BJ (cell line): ENCODE results near the gene MAP3K20. TPM values are rescaled to one million over a fixed set of nuclear protein-coding genes. Genes with fewer than 3 reads are reported as not detected.

Source experiments
- CTCF ChIA-PET: fragments of 350-600 bp; formaldehyde crosslinking; extraction: SDS; loops from one replicate; lab custom pipeline; 2021; ENCODE audit warnings: antibody characterized with exemption, inconsistent platforms; lab: Yijun Ruan, JAX
- POLR2A ChIA-PET: fragments of 300-600 bp; sonication (Branson Sonifier 250); formaldehyde crosslinking; extraction: SDS; loops from one replicate; lab custom pipeline; 2021; ENCODE audit warnings: antibody characterized with exemption; lab: Charles Lee
- DNase-seq: peaks from one replicate; pipeline ENCODE4 v3.0.0-alpha.2; 2011; ENCODE audit warnings: low read depth
- H3K27me3 ChIP-seq: 2 replicates; pipeline ENCODE4 v1.6.0; 2011; ENCODE audit warnings: low read length; ENCODE audit not compliant: control insufficient read depth, insufficient read depth
- H3K36me3 ChIP-seq: 2 replicates; pipeline ENCODE4 v1.5.1; 2011; ENCODE audit warnings: low read length; ENCODE audit not compliant: control insufficient read depth, insufficient read depth
- H3K4me3 ChIP-seq: 2 replicates; pipeline ENCODE4 v1.5.1; 2011; ENCODE audit warnings: low read depth, mild to moderate bottlenecking, control low read depth, low read length
- polyA plus RNA-seq: library from polyadenylated mRNA; depleted of rRNA; stranded (reverse); fragments of >200 nt; gene quantifications from 2 replicates; pipeline ENCODE4 v1.2.3, GENCODE V29; 2011
- TF ChIP-seq, protein P1 (sequence below): IDR thresholded peaks from 2 replicates; pipeline ENCODE4 v1.5.1; 2011; ENCODE audit warnings: low read depth, mild to moderate bottlenecking, control low read depth, inconsistent platforms, low read length, moderate library complexity; ENCODE audit not compliant: insufficient read depth

MAP3K20 gene
- polyA plus RNA-seq, 1 experiment: 45.4 TPM

DNA sequence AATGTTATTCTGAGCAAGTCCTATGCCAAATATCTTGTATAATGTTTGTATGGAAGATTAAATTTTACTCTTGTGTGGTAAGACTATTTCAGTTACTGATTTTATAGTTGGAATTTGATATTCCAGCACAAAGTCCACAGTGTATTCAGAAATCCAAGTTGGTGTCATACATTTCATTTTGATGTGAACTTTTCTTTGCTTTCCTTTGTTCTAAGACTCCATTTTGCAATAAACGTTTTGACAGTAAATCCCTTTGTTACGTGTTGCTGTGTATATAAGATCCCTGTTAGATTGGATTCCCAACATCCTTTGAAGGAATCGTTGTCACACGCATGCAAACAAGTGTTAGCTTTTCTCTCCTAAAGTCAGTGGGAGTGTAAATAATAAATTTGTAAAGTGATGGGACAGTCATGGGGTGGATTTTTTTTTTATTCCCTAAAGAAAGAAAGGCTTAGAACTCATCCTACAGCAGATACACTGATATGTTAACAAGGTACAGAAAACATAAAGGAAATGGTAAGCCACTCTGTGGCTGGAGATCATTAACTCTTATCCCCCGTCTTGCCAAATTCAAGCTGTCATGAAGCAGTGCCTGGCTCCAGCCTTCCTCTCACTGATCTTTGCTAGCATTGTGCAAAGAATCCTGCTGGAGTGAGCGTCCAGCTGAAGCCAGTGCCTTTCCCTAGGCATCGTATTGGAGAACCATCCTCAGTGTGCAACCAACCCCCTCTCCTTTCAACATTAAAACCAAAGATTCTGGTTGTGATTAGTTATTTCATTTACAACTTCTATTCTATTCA, 151.5 kb downstream of the MAP3K20 start:
- ChIA-PET CTCF (interaction anchor here (0.5 to 0.9 kb wide), 2 partner anchors 17 to 621 kb away, joined by 3 read pairs; no protein-coding TSS in a partner anchor), POLR2A (no interaction called here)
- TF ChIP-seq, protein P1, sequence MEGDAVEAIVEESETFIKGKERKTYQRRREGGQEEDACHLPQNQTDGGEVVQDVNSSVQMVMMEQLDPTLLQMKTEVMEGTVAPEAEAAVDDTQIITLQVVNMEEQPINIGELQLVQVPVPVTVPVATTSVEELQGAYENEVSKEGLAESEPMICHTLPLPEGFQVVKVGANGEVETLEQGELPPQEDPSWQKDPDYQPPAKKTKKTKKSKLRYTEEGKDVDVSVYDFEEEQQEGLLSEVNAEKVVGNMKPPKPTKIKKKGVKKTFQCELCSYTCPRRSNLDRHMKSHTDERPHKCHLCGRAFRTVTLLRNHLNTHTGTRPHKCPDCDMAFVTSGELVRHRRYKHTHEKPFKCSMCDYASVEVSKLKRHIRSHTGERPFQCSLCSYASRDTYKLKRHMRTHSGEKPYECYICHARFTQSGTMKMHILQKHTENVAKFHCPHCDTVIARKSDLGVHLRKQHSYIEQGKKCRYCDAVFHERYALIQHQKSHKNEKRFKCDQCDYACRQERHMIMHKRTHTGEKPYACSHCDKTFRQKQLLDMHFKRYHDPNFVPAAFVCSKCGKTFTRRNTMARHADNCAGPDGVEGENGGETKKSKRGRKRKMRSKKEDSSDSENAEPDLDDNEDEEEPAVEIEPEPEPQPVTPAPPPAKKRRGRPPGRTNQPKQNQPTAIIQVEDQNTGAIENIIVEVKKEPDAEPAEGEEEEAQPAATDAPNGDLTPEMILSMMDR: no peak

DNA sequence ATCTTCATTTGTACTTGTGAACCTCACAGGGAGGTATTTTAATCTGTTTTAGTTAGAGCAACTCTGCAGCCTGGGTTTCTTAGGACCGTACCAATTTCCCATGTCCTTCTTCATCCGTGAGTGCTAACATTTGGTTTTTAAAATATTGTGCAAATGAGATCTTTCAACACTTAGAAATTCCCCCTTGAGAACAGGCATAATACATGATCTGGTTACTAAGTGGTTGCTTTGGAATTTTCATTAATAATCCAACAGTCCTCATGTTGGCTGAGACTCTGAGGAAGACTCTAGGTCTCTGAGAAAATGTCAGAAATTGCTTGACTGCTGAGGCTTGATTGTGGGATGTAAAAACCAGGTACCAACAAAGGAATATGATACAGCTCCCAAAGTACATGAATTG, 153.4 kb downstream of the MAP3K20 start:
- TF ChIP-seq, protein P1: no peak
- no peaks in the 10 kb centered on the region; the same call in 1 of the 2 replicates for H3K36me3 ChIP-seq
- ChIA-PET POLR2A (no interaction called here), CTCF (interaction anchor here (1.4 kb wide), 1 partner anchor 12 kb away, joined by 3 read pairs; no protein-coding TSS in a partner anchor)
- DNase-seq: no peak
- no peaks in the 10 kb centered on the region for H3K27me3 ChIP-seq
- H3K4me3 ChIP-seq: no peak overlapping the region

More for the DNA sequence above, 151.5 kb downstream of the MAP3K20 start:
- no peaks in the 10 kb centered on the region for H3K36me3 ChIP-seq
- no peak overlapping the region for H3K4me3 ChIP-seq
- H3K27me3 ChIP-seq: no peaks in the 10 kb centered on the region
- DNase-seq: no peak

DNA sequence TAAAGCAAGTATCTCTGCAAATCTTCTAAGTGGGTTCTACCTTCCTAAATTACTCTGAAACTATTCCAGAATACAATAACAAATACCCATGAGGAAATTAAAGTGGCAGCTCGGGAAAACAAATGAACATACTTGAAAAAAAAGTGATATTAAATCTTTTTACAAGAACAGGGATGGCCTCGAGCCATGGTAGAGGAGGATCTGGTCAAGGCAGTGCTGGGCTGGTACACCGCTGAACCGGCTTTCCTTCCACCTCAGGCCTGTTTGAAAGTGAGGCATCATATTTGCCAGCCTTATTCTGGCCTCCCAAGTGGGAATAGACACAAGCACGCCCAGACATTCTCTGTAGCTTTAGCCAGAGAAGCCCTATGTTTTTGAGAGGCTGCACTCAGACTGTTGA, 154.5 kb downstream of the MAP3K20 start:
- Histone ChIP-seq H3K27me3 (no peaks in the 10 kb centered on the region), H3K36me3 (no peaks in the 10 kb centered on the region; the same call in 1 of the 2 replicates), H3K4me3 (no peak overlapping the region)
- CTCF ChIA-PET: interaction anchor here (0.9 kb wide), 1 partner anchor 20 kb away, joined by 3 read pairs; no protein-coding TSS in a partner anchor
- TF ChIP-seq, protein P1: no peak
- POLR2A ChIA-PET: no interaction called here
- no peak for DNase-seq

DNA sequence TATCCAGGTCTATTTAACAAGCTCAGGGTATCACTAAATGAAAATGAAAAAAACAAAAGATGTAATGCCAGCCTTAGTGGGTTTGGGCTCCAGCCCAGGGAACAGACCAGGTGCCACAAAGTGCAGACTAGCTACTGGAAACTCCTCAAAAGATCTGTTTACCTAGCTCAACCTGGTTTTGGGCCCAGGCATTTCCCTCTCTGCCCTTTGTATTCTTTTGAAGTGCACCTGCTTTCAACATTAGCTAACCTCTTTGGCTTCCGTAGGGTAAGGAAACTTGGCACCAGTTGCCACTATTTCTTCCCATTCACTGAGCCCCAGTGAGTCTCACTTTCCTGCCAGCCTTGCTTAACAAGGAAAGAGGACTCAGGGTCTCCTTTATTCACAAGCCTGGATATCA, 155.4 kb downstream of the MAP3K20 start:
- H3K36me3 ChIP-seq: no peaks in the 10 kb centered on the region; the same call in 1 of the 2 replicates
- H3K27me3 ChIP-seq: no peaks in the 10 kb centered on the region
- POLR2A ChIA-PET: interaction anchor here (0.6 to 0.7 kb wide), 2 partner anchors 41 to 154 kb away, joined by 4 to 9 read pairs; no protein-coding TSS in a partner anchor
- H3K4me3 ChIP-seq: no peak overlapping the region
- no peak for DNase-seq
- CTCF ChIA-PET: interaction anchor here (0.9 to 2.3 kb wide), 2 partner anchors 20 to 21 kb away, joined by 3 to 6 read pairs; no protein-coding TSS in a partner anchor
- TF ChIP-seq, protein P1: no peak

DNA sequence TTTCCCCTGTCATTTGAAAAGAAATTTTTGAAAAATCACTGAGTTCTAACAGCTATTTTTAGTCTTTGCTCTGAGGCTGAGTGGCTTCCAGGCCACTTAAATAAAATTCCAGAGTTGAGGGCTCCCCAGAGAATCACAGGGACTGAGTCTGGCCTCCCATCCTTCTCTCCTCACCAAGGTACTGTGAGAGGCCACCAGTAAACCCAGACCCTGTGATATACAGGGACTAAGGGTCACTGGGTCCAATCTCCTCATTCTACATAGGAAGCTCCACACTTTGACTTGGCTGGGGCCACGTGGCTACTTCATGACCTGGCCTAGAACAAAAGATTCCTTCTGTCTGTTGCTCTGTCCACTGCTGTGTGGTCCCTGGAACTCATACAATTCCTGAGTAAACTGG, 155.8 kb downstream of the MAP3K20 start:
- H3K36me3 ChIP-seq: no peaks in the 10 kb centered on the region; the same call in 1 of the 2 replicates
- no peaks in the 10 kb centered on the region for H3K27me3 ChIP-seq
- DNase-seq: no peak
- no peak overlapping the region for H3K4me3 ChIP-seq
- TF ChIP-seq, protein P1: no peak
- CTCF ChIA-PET: interaction anchor here (0.9 to 2.3 kb wide), 2 partner anchors 20 to 204 kb away, joined by 5 to 6 read pairs; no protein-coding TSS in a partner anchor
- POLR2A ChIA-PET: interaction anchor here (0.6 kb wide), 1 partner anchor 155 kb away, joined by 9 read pairs; no protein-coding TSS in a partner anchor
